Kidney (tissue), 14 donors: ENCODE results near the gene ACY1. TPM values are rescaled to one million over a fixed set of nuclear protein-coding genes. Genes with fewer than 3 reads are reported as not detected.

Source experiments
- DNase-seq, 5 donors: peaks; one replicate each; pipeline ENCODE4 v3.0.0-alpha.2; 2013 to 2020
- FAIRE-seq: peaks from 2 replicates; lab custom pipeline; 2012; peaks lifted over from hg19 to GRCh38; lab: Jason Lieb, UNC
- H3K27ac ChIP-seq, 2 donors: one replicate each; pipeline ENCODE4 v1.7.0; 2013; ENCODE audit warnings: low read depth in 2 of 2, low read length in 2 of 2, inconsistent platforms in 1 of 2
- H3K27me3 ChIP-seq: one replicate; pipeline ENCODE4 v1.7.1; 2013; ENCODE audit warnings: low read length, inconsistent platforms; ENCODE audit not compliant: control insufficient read depth, insufficient read depth
- H3K36me3 ChIP-seq, 3 donors: one replicate each; pipeline versions ENCODE4 v1.7.0 to v1.7.1; 2013; ENCODE audit warnings: low read length in 3 of 3, control low read depth in 1 of 3, inconsistent platforms in 1 of 3; ENCODE audit not compliant: insufficient read depth in 3 of 3, control insufficient read depth in 2 of 3
- H3K4me1 ChIP-seq, 3 donors: one replicate each; pipeline versions ENCODE4 v1.7.0 to v1.7.1; 2013; ENCODE audit warnings: low read length in 3 of 3, inconsistent platforms in 1 of 3, low read depth in 1 of 3; ENCODE audit not compliant: control insufficient read depth in 2 of 3, insufficient read depth in 2 of 3
- H3K4me3 ChIP-seq, 3 donors: one replicate each; pipeline versions ENCODE4 v1.7.0 to v1.8.1; 2013; ENCODE audit warnings: low read length in 3 of 3, control low read depth in 1 of 3, inconsistent platforms in 1 of 3
- H3K9ac ChIP-seq, 3 donors: one replicate each; pipeline versions ENCODE4 v1.7.0 to v1.7.1; 2013; ENCODE audit warnings: low read length in 3 of 3, control low read depth in 1 of 3, inconsistent platforms in 1 of 3
- H3K9me3 ChIP-seq, 3 donors: one replicate each; pipeline versions ENCODE4 v1.7.0 to v1.7.1; 2013; ENCODE audit warnings: low read length in 3 of 3, control low read depth in 1 of 3, inconsistent platforms in 1 of 3; ENCODE audit not compliant: control insufficient read depth in 2 of 3, insufficient read depth in 1 of 3
- intact Hi-C: fragments of 100-400 bp; cut with DNase I; formaldehyde crosslinking; loops from one replicate; pipeline ENCODE4 v1.11.1; 2022
- polyA plus RNA-seq: library from polyadenylated mRNA; stranded (reverse); fragments of 350-450 nt; fragmentation: Illumina TruSeq; extraction: RNeasy Lipid Tissue Mini Kit (QIAGEN cat#74804); gene quantifications from one replicate; pipeline ENCODE4 v1.2.3, GENCODE V29; 2014; ENCODE audit warnings: low read depth, low replicate concordance; ENCODE audit not compliant: insufficient read depth
- total RNA-seq: library from RNA; stranded (reverse); fragmentation: NEBNext Ultra II Directional; extraction: Animal tissue kit (Norgen Biotek cat#: 25700); gene quantifications from one replicate; pipeline ENCODE4 v1.2.1, GENCODE V29; 2021
- TF ChIP-seq, protein P1 (sequence below): IDR thresholded peaks from 3 replicates; pipeline ENCODE4 v1.5.1; 2012; ENCODE audit warnings: mild to moderate bottlenecking, moderate library complexity, borderline replicate concordance; ENCODE audit not compliant: insufficient read depth; ENCODE audit errors: extremely low read depth
- donor health status: control.
- donor health status: control.
- donor health status: control.
- donor health status: control.
- donor health status: control.
- donor health status: DM: yes; HTN: yes; CAD: no.
- donor health status: Normal renal cell carcinoma (clear cell type).

ACY1 gene
- total and polyA plus RNA-seq, 2 donors from 2014 or later, result 68.1 to 856 TPM

DNA sequence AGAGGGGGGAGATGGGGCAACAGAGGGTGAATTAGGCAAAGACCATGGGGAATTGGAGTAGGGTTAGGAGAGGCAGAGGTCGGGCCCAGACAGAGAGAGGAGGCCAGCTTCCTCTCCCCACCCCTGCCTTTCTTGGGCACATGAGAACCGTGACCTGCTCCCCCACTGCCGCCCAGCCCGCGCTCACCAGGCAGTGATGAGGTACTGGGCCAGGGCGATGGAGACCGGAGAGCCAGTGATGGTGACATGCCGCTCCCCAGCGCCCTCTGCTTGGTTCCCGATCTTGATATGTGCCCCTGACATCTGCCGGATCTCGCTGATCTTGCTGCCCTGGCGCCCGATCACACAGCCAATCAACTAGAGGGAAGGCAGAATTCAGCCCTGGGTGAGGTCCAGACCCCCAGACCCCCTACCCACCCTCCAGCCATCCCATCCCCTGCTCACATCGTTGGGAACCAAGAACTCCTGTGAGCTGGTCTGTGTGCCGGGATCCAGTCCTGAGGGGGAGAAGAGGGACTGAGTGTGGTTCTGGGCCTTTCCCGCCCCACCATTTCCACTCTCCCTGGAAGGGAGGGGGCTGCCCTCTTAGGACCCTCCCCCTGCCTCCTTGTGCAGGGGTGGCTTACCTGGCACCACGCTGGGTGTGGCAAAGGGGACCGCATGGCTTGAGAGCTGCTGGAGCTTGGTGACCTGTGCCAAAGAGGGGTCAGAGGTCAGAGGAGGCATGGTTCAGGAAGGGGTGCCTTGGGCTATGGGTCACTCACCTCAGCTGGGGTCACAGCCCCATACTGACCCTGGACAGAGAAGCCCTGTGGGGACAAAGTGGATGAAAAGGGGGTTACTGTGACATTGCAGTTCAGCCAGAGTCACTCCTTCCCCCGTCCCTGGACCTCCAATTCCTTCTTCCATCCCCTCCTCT is 24.5 kb upstream of the ACY1 start:
- DNase-seq, result no peak
- Histone ChIP-seq H3K9me3 (no peaks in the 10 kb centered on the region), H3K4me3 (no peak overlapping the region), H3K36me3 (no peaks in the 10 kb centered on the region), H3K9ac (no peak overlapping the region), H3K27ac (no peak overlapping the region), H3K4me1 (peaks cover 0 to 12% (median 0%) of the 10 kb centered on the region in 3 donors), H3K27me3 (no peaks in the 10 kb centered on the region)
- intact Hi-C loops, result no loop called here
- no peak for FAIRE-seq
- TF ChIP-seq, protein P1, sequence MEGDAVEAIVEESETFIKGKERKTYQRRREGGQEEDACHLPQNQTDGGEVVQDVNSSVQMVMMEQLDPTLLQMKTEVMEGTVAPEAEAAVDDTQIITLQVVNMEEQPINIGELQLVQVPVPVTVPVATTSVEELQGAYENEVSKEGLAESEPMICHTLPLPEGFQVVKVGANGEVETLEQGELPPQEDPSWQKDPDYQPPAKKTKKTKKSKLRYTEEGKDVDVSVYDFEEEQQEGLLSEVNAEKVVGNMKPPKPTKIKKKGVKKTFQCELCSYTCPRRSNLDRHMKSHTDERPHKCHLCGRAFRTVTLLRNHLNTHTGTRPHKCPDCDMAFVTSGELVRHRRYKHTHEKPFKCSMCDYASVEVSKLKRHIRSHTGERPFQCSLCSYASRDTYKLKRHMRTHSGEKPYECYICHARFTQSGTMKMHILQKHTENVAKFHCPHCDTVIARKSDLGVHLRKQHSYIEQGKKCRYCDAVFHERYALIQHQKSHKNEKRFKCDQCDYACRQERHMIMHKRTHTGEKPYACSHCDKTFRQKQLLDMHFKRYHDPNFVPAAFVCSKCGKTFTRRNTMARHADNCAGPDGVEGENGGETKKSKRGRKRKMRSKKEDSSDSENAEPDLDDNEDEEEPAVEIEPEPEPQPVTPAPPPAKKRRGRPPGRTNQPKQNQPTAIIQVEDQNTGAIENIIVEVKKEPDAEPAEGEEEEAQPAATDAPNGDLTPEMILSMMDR, result no peak

DNA sequence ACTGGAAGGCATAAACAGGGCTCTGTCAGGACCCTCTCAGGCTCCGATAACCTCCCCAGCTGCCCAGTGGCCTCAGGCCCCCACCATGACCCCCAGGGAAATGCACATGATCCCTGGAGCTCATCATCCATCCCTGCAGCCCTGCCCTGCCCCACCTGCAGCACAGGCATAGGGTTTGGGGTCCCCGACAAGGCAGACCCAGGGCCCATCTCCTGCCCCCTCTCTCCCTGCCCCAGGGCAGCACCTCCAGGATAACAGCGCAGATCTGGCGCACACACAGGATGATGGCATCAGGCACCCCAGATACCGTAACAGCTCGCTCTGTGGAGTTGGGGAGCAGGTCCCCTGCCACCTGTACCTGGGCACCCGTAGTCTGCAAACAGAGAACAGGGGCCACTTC is 23.7 kb upstream of the ACY1 start:
- intact Hi-C loops, result no loop called here
- peaks cover 0 to 12% (median 0%) of the 10 kb centered on the region in 3 donors for H3K4me1 ChIP-seq

DNA sequence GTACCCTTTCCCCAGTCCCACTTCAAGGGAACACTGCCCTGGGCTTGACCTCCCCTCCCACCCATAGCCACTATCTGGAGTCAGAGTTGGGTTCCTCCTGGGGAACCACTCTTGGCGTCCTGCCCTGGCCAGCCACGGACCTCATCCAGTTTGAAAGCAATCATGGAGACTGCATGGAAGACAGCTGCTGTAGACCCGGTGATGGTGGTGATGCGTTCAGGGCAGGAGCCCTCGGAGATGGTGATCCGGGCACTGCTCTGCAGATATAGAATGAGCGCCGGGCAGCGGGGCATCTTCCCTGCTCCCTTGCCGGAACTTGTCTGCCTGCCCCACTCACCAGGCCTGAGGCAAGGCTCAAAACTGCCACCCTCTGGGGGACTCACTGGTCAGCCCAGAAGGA is 22.9 kb upstream of the ACY1 start:
- Histone ChIP-seq H3K9me3 (no peaks in the 10 kb centered on the region), H3K36me3 (no peaks in the 10 kb centered on the region), H3K27ac (no peak overlapping the region), H3K27me3 (no peaks in the 10 kb centered on the region), H3K4me1 (peaks cover 0 to 9% (median 0%) of the 10 kb centered on the region in 3 donors), H3K9ac (no peak overlapping the region), H3K4me3 (no peak overlapping the region)
- DNase-seq, result no peak
- intact Hi-C loops, result no loop called here
- TF ChIP-seq, protein P1, result no peak
- no peak for FAIRE-seq

More for the DNA sequence above, 23.7 kb upstream of the ACY1 start:
- H3K4me3 ChIP-seq, result no peak overlapping the region
- no peak overlapping the region for H3K9ac ChIP-seq
- FAIRE-seq (no peak), DNase-seq (no peak)
- TF ChIP-seq, protein P1, result no peak
- no peaks in the 10 kb centered on the region for H3K9me3 ChIP-seq
- H3K36me3 ChIP-seq, result no peaks in the 10 kb centered on the region
- no peaks in the 10 kb centered on the region for H3K27me3 ChIP-seq
- no peak overlapping the region for H3K27ac ChIP-seq
